HEK293T (cell line): ENCODE measurements around the gene AHDC1.
A peak's percentile ranks its signal among the peaks of the same experiment; 100 is the strongest.
"Not testable (repeated sequence)": the region's sequence is repeated elsewhere in the genome, so short reads cannot be mapped to it uniquely, and the experiment has no call there.

Experiments used
- CTCF ChIA-PET: fragments of 350-600 bp; formaldehyde crosslinking; extraction: SDS; loops from one replicate; lab custom pipeline; 2021; ENCODE audit warnings: antibody characterized with exemption, inconsistent platforms; lab: Yijun Ruan, JAX
- POLR2A ChIA-PET: fragments of 350-600 bp; formaldehyde crosslinking; extraction: SDS; loops from one replicate; lab custom pipeline; 2020; ENCODE audit warnings: antibody characterized with exemption, inconsistent platforms; lab: Yijun Ruan, JAX
- DNase-seq: peaks from one replicate; pipeline ENCODE4 v3.0.0; 2012; ENCODE audit warnings: mixed read lengths; ENCODE audit errors: extremely low spot score
- ARNT ChIP-seq: fragments of 450-650 bp; IDR thresholded peaks from 2 replicates; pipeline ENCODE4 v1.6.1; 2017; ENCODE audit warnings: mild to moderate bottlenecking
- BHLHE40 ChIP-seq: fragments of 450-650 bp; IDR thresholded peaks from 2 replicates; pipeline ENCODE4 v1.6.1; 2016; ENCODE audit warnings: mild to moderate bottlenecking, moderate library complexity, borderline replicate concordance
- CTBP1 ChIP-seq: fragments of 450-650 bp; IDR thresholded peaks from 2 replicates; pipeline ENCODE4 v1.6.1; 2016; ENCODE audit warnings: borderline replicate concordance
- ELF4 ChIP-seq: fragments of 450-650 bp; IDR thresholded peaks from 2 replicates; pipeline ENCODE4 v1.6.1; 2017; ENCODE audit warnings: antibody characterized with exemption
- FOXA1 ChIP-seq: fragments of 450-650 bp; IDR thresholded peaks from 2 replicates; pipeline ENCODE4 v1.6.1; 2016; ENCODE audit warnings: mild to moderate bottlenecking
- FOXK2 ChIP-seq: fragments of 450-650 bp; IDR thresholded peaks from 2 replicates; pipeline ENCODE4 v1.6.1; 2016; ENCODE audit warnings: mild to moderate bottlenecking
- FOXM1 ChIP-seq: fragments of 450-650 bp; IDR thresholded peaks from 2 replicates; pipeline ENCODE4 v1.6.1; 2017; ENCODE audit warnings: mild to moderate bottlenecking, borderline replicate concordance
- HDGF ChIP-seq: fragments of 450-650 bp; IDR thresholded peaks from 2 replicates; pipeline ENCODE4 v1.6.1; 2017; ENCODE audit warnings: antibody characterized with exemption, borderline replicate concordance
- L3MBTL2 ChIP-seq: fragments of 450-650 bp; conservative IDR thresholded peaks from 2 replicates; pipeline ENCODE4 v1.6.1; 2016; ENCODE audit warnings: mild to moderate bottlenecking
- LEF1 ChIP-seq: fragments of 450-650 bp; IDR thresholded peaks from 2 replicates; pipeline ENCODE4 v1.6.1; 2017; ENCODE audit warnings: mild to moderate bottlenecking, borderline replicate concordance
- NFRKB ChIP-seq: fragments of 450-650 bp; IDR thresholded peaks from 2 replicates; pipeline ENCODE4 v1.6.1; 2016; ENCODE audit warnings: mild to moderate bottlenecking, moderate library complexity
- SP1 ChIP-seq: fragments of 450-650 bp; IDR thresholded peaks from 2 replicates; pipeline ENCODE4 v1.6.1; 2017
- SUZ12 ChIP-seq: fragments of 450-650 bp; IDR thresholded peaks from 2 replicates; pipeline ENCODE4 v1.6.1; 2016; ENCODE audit warnings: mild to moderate bottlenecking
- TARDBP ChIP-seq: fragments of 450-650 bp; IDR thresholded peaks from 2 replicates; pipeline ENCODE4 v1.6.1; 2016
- ZNF384 ChIP-seq: fragments of 450-650 bp; IDR thresholded peaks from 2 replicates; pipeline ENCODE4 v1.6.1; 2016
- TF ChIP-seq, protein P1 (sequence below): fragments of 450-650 bp; IDR thresholded peaks from 2 replicates; pipeline ENCODE4 v1.6.1; 2016

Gene AHDC1

DNA sequence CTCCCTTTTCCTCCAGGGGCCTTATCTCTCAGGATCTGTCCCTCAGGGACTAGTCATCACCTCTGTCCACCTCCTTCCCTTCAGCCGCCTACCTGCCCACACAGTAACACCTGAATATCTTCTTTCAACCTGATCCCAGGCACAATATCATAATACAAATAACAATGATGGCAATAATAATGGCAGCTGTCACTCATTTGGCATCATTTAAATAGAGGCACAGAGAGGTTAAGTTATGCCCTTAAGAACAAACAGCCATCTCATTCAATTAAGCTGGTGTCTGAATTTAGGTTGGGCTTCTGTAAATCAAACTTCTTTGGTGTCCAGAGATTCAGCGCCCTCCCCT lies 47.5 kb downstream of the AHDC1 start:
- ChIA-PET POLR2A (interaction anchor here (1.0 kb wide), 2 partner anchors 12 to 48 kb away, joined by 3 to 4 read pairs; partner anchors contain the start of gene AHDC1), CTCF (interaction anchor here (1.1 to 4.4 kb wide), 15 partner anchors 8 to 60 kb away, joined by 4 to 50 read pairs (median 7); partner anchors contain the start of gene AHDC1)
- no peak for DNase-seq
- no peak for TF ChIP-seq SUZ12
- TF ChIP-seq, protein P1, sequence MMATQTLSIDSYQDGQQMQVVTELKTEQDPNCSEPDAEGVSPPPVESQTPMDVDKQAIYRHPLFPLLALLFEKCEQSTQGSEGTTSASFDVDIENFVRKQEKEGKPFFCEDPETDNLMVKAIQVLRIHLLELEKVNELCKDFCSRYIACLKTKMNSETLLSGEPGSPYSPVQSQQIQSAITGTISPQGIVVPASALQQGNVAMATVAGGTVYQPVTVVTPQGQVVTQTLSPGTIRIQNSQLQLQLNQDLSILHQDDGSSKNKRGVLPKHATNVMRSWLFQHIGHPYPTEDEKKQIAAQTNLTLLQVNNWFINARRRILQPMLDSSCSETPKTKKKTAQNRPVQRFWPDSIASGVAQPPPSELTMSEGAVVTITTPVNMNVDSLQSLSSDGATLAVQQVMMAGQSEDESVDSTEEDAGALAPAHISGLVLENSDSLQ = peak; percentile 72
- no peak for TF ChIP-seq ZNF384

DNA sequence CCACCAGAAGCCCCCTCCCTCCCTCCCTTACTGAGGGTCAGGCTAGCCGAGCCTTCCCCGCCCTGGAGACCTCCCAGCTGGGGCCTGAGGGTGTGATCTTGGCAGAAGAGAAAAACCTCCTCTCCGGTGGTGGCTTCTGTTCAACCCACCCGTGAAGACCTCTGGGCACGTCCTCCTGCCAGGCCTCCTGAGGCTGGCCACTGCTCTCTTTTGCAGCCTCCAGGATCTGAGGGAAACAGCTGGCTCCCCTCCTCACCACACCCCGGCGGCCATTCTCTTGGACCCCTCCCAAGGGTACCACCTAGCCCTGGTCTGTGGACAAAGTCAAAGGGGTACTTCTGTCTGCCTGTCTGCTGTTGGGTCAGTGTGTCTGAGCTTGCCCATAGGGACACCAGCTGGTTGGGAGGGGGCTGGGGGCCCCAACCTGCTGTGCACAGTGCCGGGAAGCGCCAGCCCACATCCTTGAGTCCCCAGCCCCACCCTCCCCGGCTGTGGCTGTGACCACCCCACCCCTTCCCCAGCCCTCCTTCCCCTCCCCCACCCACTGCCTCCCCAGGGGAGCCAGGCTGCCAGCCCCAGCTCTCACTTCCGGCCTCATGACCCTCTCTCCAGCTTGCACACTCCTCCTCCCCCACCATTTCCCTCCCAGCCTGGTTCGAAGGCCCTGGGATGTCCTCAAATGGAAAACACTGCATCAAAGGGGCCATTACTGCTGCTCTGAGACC lies 48.1 kb downstream of the AHDC1 start:
- ChIA-PET POLR2A (interaction anchor here (1.0 kb wide), 1 partner anchor 48 kb away, joined by 4 read pairs; the partner anchor contains the start of gene AHDC1), CTCF (interaction anchor here (0.6 to 4.4 kb wide), 14 partner anchors 8 to 59 kb away, joined by 3 to 50 read pairs (median 7); partner anchors contain the start of gene AHDC1)
- TF ChIP-seq, protein P1 = no peak
- TF ChIP-seq L3MBTL2 = no peak
- no peak for TF ChIP-seq TARDBP
- no peak for TF ChIP-seq FOXA1
- no peak for TF ChIP-seq LEF1
- TF ChIP-seq HDGF = no peak
- no peak for TF ChIP-seq CTBP1
- TF ChIP-seq ELF4 = no peak
- TF ChIP-seq FOXK2 = no peak
- TF ChIP-seq NFRKB = no peak
- TF ChIP-seq ZNF384 = no peak
- TF ChIP-seq BHLHE40 = no peak
- no peak for TF ChIP-seq ARNT
- no peak for DNase-seq

DNA sequence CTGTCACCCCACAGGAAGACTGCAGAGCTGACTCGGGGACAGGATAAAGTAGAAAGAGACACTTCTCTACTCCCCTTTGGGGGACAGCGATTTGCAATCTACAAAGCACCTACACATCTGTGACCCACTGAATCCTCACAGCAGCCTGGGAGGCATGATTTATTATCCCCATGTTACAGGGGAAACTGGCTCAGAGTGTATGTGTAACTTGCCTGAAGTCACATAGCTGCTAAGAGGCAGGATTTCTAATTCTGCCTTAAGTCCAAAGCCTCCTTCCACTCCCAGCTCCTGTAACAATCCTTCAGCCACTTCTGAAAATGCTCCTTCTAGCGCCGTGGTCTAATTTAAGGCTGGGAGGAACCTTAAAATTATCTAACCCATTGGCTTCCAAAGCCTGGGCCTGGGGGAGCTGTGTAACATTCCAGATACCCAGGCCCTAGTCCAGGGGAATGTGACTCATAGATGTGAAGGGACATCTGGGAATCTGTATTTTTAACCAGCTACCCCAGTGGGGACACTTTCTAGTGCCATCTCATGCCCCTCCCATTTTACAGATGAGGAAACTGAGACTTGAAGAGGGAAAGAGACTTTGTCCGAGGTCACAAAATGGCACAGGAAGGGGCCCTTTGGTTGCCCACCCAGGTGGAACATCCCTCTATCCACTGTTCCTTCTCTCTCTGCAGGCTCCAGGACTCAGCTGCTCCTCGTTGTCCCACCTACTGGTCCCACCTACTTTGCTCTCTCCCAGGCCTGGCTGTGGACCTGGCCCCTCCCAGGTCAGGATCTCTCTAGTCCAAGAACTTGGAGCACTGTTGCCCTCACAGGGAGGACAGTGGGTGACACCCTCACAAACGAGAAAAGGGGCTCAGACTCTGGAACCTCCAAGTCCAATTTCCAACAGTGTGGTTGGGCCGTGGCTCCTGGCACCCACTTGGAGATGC lies 48.9 kb downstream of the AHDC1 start:
- ChIA-PET POLR2A (no interaction called here), CTCF (interaction anchor here (0.6 to 4.4 kb wide), 4 partner anchors 13 to 36 kb away, joined by 3 to 50 read pairs (median 7); no protein-coding TSS in a partner anchor)
- DNase-seq = no peak
- no peak for TF ChIP-seq LEF1
- TF ChIP-seq BHLHE40 = no peak
- no peak for TF ChIP-seq SUZ12
- no peak for TF ChIP-seq L3MBTL2
- TF ChIP-seq FOXK2 = no peak
- no peak for TF ChIP-seq FOXM1
- TF ChIP-seq HDGF = no peak
- TF ChIP-seq CTBP1 = no peak
- TF ChIP-seq, protein P1 = no peak
- no peak for TF ChIP-seq FOXA1
- no peak for TF ChIP-seq ELF4
- TF ChIP-seq SP1 = no peak
- no peak for TF ChIP-seq TARDBP
- no peak for TF ChIP-seq ZNF384
- TF ChIP-seq NFRKB = no peak
- no peak for TF ChIP-seq ARNT

DNA sequence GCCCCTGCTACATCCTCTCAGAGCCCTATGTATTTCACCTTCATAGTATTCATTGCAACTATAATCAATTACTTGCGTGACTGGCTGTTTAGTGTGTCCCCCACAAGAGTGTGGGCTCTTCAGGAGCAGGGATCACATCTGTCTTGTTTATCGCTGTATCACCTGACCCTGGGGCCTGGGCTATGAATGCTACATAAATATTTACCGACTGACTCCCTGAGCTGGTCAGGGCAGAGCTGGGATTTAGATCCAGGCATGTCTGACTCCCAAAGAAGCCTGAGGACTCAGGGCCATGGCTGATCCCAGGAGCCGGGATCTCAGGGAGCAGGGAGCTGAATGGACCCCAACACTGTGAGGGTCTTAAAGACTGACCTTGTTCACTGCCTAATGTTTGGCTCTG lies 49.7 kb downstream of the AHDC1 start:
- CTCF ChIA-PET = interaction anchor here (4.4 kb wide), 1 partner anchor 14 kb away, joined by 50 read pairs; no protein-coding TSS in a partner anchor
- TF ChIP-seq SP1 (no peak), NFRKB (no peak), HDGF (no peak), ZNF384 (no peak), LEF1 (no peak), ARNT (no peak), FOXK2 (no peak), BHLHE40 (no peak), FOXA1 (no peak), FOXM1 (no peak), TARDBP (no peak), L3MBTL2 (no peak), SUZ12 (no peak), ELF4 (no peak)
- TF ChIP-seq, protein P1 = no peak
- no peak for DNase-seq
- POLR2A ChIA-PET = no interaction called here

DNA sequence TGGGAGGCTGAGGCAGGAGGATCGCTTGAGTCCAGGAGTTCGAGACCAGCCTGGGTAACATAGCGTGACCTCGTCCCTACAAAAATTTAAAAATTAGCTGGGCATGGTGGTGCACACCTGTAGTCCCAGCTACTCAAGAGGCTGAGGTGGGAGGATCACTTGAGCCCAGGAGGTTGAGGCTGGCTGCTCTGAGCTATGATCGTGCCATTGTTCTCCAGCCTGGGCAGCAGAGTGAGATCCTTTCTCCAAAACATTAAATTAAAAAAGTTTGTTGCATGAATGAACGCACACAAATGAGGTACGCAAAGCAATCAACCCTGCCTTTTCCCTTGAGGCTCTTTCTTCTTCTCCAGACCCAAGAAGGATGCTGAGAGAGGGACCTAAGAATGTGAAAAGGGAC lies 50.1 kb downstream of the AHDC1 start:
- CTCF ChIA-PET = interaction anchor here (4.4 kb wide), 1 partner anchor 14 kb away, joined by 50 read pairs; no protein-coding TSS in a partner anchor
- POLR2A ChIA-PET, DNase-seq: not testable (repeated sequence)
